Measurements from ENCODE around the gene ELMO1. TPM values are rescaled to one million over a fixed set of nuclear protein-coding genes. Genes with fewer than 3 reads are reported as not detected.
A peak's percentile ranks its signal among the peaks of the same experiment; 100 is the strongest.

ELMO1 gene
- total RNA-seq, 4 donors from 2014 or later, result 58.7 to 293 (median 81.0) TPM

GRCh38 chr7:37212051-37212450 lies 236.6 kb downstream of the ELMO1 start:
- no peak for TF ChIP-seq CTCF (IDR thresholded peaks at IDR 0.05)
- no peak for ATAC-seq (ENCODE audit: low FRiP score)
- no peak for DNase-seq (ENCODE audit: low spot score)

- DNase-seq (ENCODE audit: low spot score) (no peak), ATAC-seq (ENCODE audit: low FRiP score) (peak; percentile 74)
- TF ChIP-seq CTCF (IDR thresholded peaks at IDR 0.05), result no peak
Measured at GRCh38 chr7:37211097-37211880, 237.4 kb downstream of the ELMO1 start.

DNA sequence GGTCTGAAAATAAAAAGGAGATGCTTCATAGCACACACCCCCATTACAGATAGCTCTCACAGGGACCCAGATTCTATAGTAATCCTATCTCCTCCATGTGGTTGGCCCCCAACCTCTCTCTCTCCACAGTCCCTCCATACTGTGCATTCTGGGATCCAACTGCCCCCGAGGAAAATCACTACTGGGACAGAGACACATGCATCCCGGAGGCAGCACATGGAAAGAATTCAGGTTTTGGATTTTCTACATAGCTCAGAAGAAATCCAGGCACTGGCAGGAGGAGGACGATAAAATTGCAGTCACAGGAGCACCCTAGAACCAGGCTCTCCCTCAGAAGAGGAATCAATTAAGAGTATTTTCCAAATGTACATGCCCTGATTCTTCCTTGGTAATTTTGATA lies 239.5 kb downstream of the ELMO1 start:
- no peak for DNase-seq (ENCODE audit: low spot score)
- ATAC-seq (ENCODE audit: low FRiP score), result no peak
- no peak for TF ChIP-seq CTCF (IDR thresholded peaks at IDR 0.05)

GRCh38 chr7:37208528-37208927 lies 240.1 kb downstream of the ELMO1 start:
- no peak for TF ChIP-seq CTCF (IDR thresholded peaks at IDR 0.05)
- no peak for DNase-seq (ENCODE audit: low spot score)
- peak; percentile 92 for ATAC-seq (ENCODE audit: low FRiP score)

GRCh38 chr7:37206192-37206591 lies 242.5 kb downstream of the ELMO1 start:
- TF ChIP-seq CTCF (IDR thresholded peaks at IDR 0.05), result no peak

GRCh38 chr7:37205451-37205850 lies 243.2 kb downstream of the ELMO1 start:
- no peak for DNase-seq (ENCODE audit: low spot score)
- no peak for ATAC-seq (ENCODE audit: low FRiP score)
- TF ChIP-seq CTCF (IDR thresholded peaks at IDR 0.05), result no peak

More at GRCh38 chr7:37206192-37206591, 242.5 kb downstream of the ELMO1 start:
- DNase-seq (ENCODE audit: low spot score) (no peak), ATAC-seq (ENCODE audit: low FRiP score) (no peak)

- no peak for DNase-seq (ENCODE audit: low spot score)
- no peak for ATAC-seq (ENCODE audit: low FRiP score)
- TF ChIP-seq CTCF (IDR thresholded peaks at IDR 0.05), result no peak
Measured at GRCh38 chr7:37201876-37202198, 246.8 kb downstream of the ELMO1 start.
